HepG2 (cell line): ENCODE results near the gene NUDT17. TPM values are rescaled to one million over a fixed set of nuclear protein-coding genes. Genes with fewer than 3 reads are reported as not detected.
A peak's percentile ranks its signal among the peaks of the same experiment; 100 is the strongest.

Experiments used
- ADNP ChIP-seq: sonication (generic); formaldehyde crosslinking; IDR thresholded peaks from 2 replicates; pipeline ENCODE4 v1.4.0; 2020; ENCODE audit warnings: missing genetic modification reagents
- EHMT2 ChIP-seq: fragments of 200-600 bp; sonication (generic); IDR thresholded peaks from 2 replicates; pipeline ENCODE4 v1.7.0; 2017; ENCODE audit warnings: antibody characterized with exemption, low read depth, low read length, borderline replicate concordance
- IRF9 ChIP-seq: sonication (generic); formaldehyde crosslinking; IDR thresholded peaks from 2 replicates; pipeline ENCODE4 v1.8.0; 2022; ENCODE audit warnings: missing genetic modification reagents, mild to moderate bottlenecking, borderline replicate concordance
- KDM3A ChIP-seq: IDR thresholded peaks from 2 replicates; pipeline ENCODE4 v1.6.1; 2018; ENCODE audit warnings: low read depth, missing compliant biosample characterization
- KLF16 ChIP-seq, 2 experiments: sonication (generic) in 1 of 2; formaldehyde crosslinking in 1 of 2; IDR thresholded peaks; 2 replicates each; pipeline versions ENCODE4 v1.6.1 to v1.8.0; 2016 to 2023; ENCODE audit warnings: missing genetic modification reagents in 2 of 2, missing compliant biosample characterization in 1 of 2
- MED8 ChIP-seq: sonication (generic); formaldehyde crosslinking; IDR thresholded peaks from 2 replicates; pipeline ENCODE4 v1.8.1; 2023; ENCODE audit warnings: mild to moderate bottlenecking, missing genetic modification reagents; ENCODE audit not compliant: insufficient replicate concordance
- PAF1 ChIP-seq: IDR thresholded peaks from 2 replicates; pipeline ENCODE4 v1.6.1; 2016; ENCODE audit warnings: missing genetic modification reagents, missing compliant biosample characterization
- RAD21 ChIP-seq: fragments of 450-650 bp; formaldehyde crosslinking; IDR thresholded peaks from 2 replicates; pipeline ENCODE4 v1.5.0; 2020; ENCODE audit warnings: mild to moderate bottlenecking
- RXRB ChIP-seq: IDR thresholded peaks from 2 replicates; pipeline ENCODE4 v1.6.1; 2016; ENCODE audit warnings: borderline replicate concordance, missing genetic modification reagents, missing compliant biosample characterization
- XRCC5 ChIP-seq: fragments of 200-400 bp; formaldehyde crosslinking; optimal IDR thresholded peaks from 2 replicates; pipeline ENCODE3; 2017; ENCODE audit warnings: mild to moderate bottlenecking, low read length
- ZNF317 ChIP-seq: sonication (generic); formaldehyde crosslinking; IDR thresholded peaks from 2 replicates; pipeline ENCODE4 v1.5.0; 2020; ENCODE audit warnings: mild to moderate bottlenecking, missing genetic modification reagents
- ZNF335 ChIP-seq: sonication (generic); formaldehyde crosslinking; IDR thresholded peaks from 2 replicates; pipeline ENCODE4 v1.4.0; 2020; ENCODE audit warnings: missing genetic modification reagents
- ZNF354B ChIP-seq: sonication (generic); formaldehyde crosslinking; IDR thresholded peaks from 2 replicates; pipeline ENCODE4 v1.8.0; 2022; ENCODE audit warnings: mild to moderate bottlenecking, missing genetic modification reagents
- ZNF574 ChIP-seq: sonication (generic); formaldehyde crosslinking; IDR thresholded peaks from 2 replicates; pipeline ENCODE4 v1.4.0; 2020; ENCODE audit warnings: missing genetic modification reagents
- ZNF614 ChIP-seq: IDR thresholded peaks from 2 replicates; pipeline ENCODE4 v1.6.1; 2018; ENCODE audit warnings: missing biosample characterization, missing genetic modification reagents, inconsistent platforms, borderline replicate concordance
- ZNF704 ChIP-seq: sonication (generic); formaldehyde crosslinking; IDR thresholded peaks from 2 replicates; pipeline ENCODE4 v1.8.1; 2023; ENCODE audit warnings: mild to moderate bottlenecking, inconsistent platforms, moderate library complexity, missing genetic modification reagents, borderline replicate concordance
- ZNF709 ChIP-seq: sonication (generic); formaldehyde crosslinking; IDR thresholded peaks from 2 replicates; pipeline ENCODE4 v1.5.0; 2020; ENCODE audit warnings: mild to moderate bottlenecking, missing genetic modification reagents
- ZNF781 ChIP-seq: sonication (generic); formaldehyde crosslinking; IDR thresholded peaks from 2 replicates; pipeline ENCODE4 v1.5.1; 2020; ENCODE audit warnings: borderline replicate concordance, mild to moderate bottlenecking, missing genetic modification reagents; ENCODE audit errors: not compliant biosample characterization
- polyA plus RNA-seq, 8 experiments: library from polyadenylated mRNA; depleted of rRNA in 3 of 8; stranded (reverse) in 7 of 8; unstranded in 1 of 8; fragments of >200 nt; fragmentation: Illumina TruSeq in 4 of 8; extraction: Trizol in 4 of 8; gene quantifications; 2 replicates each; pipeline versions ENCODE4 v1.2.1 to v1.2.3, GENCODE V29; 2011 to 2016; ENCODE audit warnings: low read depth in 4 of 8, missing spikeins in 1 of 8, mixed read lengths in 1 of 8; ENCODE audit not compliant: insufficient read depth in 1 of 8
- total RNA-seq, 5 experiments: library from RNA; depleted of rRNA; stranded (reverse); fragments of >200 nt; fragmentation: Illumina TruSeq; extraction: Trizol; gene quantifications; 2 replicates each; pipeline ENCODE4 v1.2.3, GENCODE V29; 2016; ENCODE audit warnings: low read depth in 1 of 5
- TF ChIP-seq, protein P1 (sequence below): sonication (generic); formaldehyde crosslinking; IDR thresholded peaks from 2 replicates; pipeline ENCODE4 v1.4.0; 2020; ENCODE audit warnings: missing genetic modification reagents, borderline replicate concordance
- TF ChIP-seq, protein P2 (sequence below): sonication (generic); formaldehyde crosslinking; IDR thresholded peaks from 2 replicates; pipeline ENCODE4 v1.5.0; 2020; ENCODE audit warnings: missing genetic modification reagents

NUDT17 gene
- total and polyA plus RNA-seq, 2 of the 13 experiments (the other 11 are each of a cell fraction or from before 2014, with no cell fraction given): 2.6 to 5.8 TPM

GRCh38 chr1:145858901-145859490, 13.6 kb downstream of the NUDT17 start, which contains the start of gene PIAS3 (continued):
- TF ChIP-seq ZNF574 (CRISPR knock-in tag) (peak; percentile 69), ZNF317 (CRISPR knock-in tag) (peak; percentile 23; the same call in 1 of the 2 replicates), RXRB (CRISPR knock-in tag) (peak; percentile 5; the same call in 1 of the 2 replicates), ZNF704 (CRISPR knock-in tag) (0 out of 2 replicates have a peak, but pooled peaks have one; percentile 18), ZNF614 (CRISPR knock-in tag) (0 out of 2 replicates have a peak, but pooled peaks have one; percentile 28), XRCC5 (peak; percentile 11), MED8 (CRISPR knock-in tag) (no peak), RAD21 (CRISPR knock-in tag) (peak; percentile 17; the same call in 1 of the 2 replicates), IRF9 (CRISPR knock-in tag) (0 out of 2 replicates have a peak, but pooled peaks have one; percentile 8), KLF16 (CRISPR knock-in tag; IDR thresholded peaks at IDR 0.05) (no peak), KDM3A (CRISPR knock-in tag) (0 out of 2 replicates have a peak, but pooled peaks have one; percentile 31), ZNF709 (peak; percentile 62; the same call in 1 of the 2 replicates), EHMT2 (no peak), PAF1 (CRISPR knock-in tag) (no peak), ZNF354B (CRISPR knock-in tag) (0 out of 2 replicates have a peak, but pooled peaks have one; percentile 53), ZNF335 (CRISPR knock-in tag) (no peak), ADNP (CRISPR knock-in tag) (no peak), ZNF781 (CRISPR knock-in tag) (peak; percentile 52)
- TF ChIP-seq, protein P1, sequence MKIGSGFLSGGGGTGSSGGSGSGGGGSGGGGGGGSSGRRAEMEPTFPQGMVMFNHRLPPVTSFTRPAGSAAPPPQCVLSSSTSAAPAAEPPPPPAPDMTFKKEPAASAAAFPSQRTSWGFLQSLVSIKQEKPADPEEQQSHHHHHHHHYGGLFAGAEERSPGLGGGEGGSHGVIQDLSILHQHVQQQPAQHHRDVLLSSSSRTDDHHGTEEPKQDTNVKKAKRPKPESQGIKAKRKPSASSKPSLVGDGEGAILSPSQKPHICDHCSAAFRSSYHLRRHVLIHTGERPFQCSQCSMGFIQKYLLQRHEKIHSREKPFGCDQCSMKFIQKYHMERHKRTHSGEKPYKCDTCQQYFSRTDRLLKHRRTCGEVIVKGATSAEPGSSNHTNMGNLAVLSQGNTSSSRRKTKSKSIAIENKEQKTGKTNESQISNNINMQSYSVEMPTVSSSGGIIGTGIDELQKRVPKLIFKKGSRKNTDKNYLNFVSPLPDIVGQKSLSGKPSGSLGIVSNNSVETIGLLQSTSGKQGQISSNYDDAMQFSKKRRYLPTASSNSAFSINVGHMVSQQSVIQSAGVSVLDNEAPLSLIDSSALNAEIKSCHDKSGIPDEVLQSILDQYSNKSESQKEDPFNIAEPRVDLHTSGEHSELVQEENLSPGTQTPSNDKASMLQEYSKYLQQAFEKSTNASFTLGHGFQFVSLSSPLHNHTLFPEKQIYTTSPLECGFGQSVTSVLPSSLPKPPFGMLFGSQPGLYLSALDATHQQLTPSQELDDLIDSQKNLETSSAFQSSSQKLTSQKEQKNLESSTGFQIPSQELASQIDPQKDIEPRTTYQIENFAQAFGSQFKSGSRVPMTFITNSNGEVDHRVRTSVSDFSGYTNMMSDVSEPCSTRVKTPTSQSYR (CRISPR knock-in tag): 0 out of 2 replicates have a peak, but pooled peaks have one; percentile 58
- TF ChIP-seq, protein P2, sequence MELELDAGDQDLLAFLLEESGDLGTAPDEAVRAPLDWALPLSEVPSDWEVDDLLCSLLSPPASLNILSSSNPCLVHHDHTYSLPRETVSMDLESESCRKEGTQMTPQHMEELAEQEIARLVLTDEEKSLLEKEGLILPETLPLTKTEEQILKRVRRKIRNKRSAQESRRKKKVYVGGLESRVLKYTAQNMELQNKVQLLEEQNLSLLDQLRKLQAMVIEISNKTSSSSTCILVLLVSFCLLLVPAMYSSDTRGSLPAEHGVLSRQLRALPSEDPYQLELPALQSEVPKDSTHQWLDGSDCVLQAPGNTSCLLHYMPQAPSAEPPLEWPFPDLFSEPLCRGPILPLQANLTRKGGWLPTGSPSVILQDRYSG: no peak
